ENCODE measurements around the gene ACOT7. TPM values are rescaled to one million over a fixed set of nuclear protein-coding genes. Genes with fewer than 3 reads are reported as not detected.

ACOT7 gene
- total and polyA plus RNA-seq, 2 of the 13 experiments (the other 11 are each of a cell fraction or from before 2014, with no cell fraction given): 33.0 to 55.8 TPM

DNA sequence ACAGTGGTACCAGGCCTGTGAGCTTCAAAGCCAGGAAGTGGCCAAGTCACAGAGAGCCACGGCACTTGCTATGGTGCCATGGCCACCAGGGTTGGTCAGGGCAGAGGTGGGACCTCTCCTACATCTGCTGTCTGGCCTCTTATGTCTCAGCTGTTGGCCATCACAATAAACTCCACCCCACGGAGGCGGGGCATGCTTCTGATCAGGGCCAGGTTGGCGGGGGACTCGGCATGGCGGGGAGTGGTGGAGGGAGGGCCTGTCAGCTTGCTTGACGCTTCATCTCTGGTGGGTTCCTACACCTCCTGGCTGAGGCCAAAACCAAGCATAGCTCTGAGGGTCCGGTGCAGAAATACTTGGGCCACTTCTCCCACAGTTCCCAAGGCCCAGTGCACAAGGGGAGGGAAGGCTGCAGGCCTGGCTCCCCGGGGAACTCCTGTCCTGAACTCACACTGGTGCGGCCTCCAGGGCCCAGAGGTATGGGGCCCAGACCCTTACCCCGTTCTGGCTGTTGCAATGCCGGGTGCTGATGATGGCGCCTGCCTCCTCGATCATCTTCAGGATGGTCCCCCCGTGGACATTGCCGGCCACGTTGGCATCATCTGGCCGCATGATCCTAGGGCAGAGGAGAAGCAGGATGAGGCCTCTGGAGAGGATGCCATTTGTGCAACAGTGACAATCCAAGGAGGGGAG lies 44.2 kb downstream of the ACOT7 start (continued):
- no peak for TF ChIP-seq ZBTB21 (CRISPR knock-in tag; IDR thresholded peaks at IDR 0.05)
- TF ChIP-seq, protein P1, sequence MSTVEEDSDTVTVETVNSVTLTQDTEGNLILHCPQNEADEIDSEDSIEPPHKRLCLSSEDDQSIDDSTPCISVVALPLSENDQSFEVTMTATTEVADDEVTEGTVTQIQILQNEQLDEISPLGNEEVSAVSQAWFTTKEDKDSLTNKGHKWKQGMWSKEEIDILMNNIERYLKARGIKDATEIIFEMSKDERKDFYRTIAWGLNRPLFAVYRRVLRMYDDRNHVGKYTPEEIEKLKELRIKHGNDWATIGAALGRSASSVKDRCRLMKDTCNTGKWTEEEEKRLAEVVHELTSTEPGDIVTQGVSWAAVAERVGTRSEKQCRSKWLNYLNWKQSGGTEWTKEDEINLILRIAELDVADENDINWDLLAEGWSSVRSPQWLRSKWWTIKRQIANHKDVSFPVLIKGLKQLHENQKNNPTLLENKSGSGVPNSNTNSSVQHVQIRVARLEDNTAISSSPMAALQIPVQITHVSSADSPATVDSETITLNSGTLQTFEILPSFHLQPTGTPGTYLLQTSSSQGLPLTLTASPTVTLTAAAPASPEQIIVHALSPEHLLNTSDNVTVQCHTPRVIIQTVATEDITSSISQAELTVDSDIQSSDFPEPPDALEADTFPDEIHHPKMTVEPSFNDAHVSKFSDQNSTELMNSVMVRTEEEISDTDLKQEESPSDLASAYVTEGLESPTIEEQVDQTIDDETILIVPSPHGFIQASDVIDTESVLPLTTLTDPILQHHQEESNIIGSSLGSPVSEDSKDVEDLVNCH (CRISPR knock-in tag; IDR thresholded peaks at IDR 0.05): no peak
- TF ChIP-seq, protein P2, sequence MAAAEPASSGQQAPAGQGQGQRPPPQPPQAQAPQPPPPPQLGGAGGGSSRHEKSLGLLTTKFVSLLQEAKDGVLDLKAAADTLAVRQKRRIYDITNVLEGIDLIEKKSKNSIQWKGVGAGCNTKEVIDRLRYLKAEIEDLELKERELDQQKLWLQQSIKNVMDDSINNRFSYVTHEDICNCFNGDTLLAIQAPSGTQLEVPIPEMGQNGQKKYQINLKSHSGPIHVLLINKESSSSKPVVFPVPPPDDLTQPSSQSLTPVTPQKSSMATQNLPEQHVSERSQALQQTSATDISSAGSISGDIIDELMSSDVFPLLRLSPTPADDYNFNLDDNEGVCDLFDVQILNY (CRISPR knock-in tag; conservative IDR thresholded peaks at IDR 0.05): no peak

DNA sequence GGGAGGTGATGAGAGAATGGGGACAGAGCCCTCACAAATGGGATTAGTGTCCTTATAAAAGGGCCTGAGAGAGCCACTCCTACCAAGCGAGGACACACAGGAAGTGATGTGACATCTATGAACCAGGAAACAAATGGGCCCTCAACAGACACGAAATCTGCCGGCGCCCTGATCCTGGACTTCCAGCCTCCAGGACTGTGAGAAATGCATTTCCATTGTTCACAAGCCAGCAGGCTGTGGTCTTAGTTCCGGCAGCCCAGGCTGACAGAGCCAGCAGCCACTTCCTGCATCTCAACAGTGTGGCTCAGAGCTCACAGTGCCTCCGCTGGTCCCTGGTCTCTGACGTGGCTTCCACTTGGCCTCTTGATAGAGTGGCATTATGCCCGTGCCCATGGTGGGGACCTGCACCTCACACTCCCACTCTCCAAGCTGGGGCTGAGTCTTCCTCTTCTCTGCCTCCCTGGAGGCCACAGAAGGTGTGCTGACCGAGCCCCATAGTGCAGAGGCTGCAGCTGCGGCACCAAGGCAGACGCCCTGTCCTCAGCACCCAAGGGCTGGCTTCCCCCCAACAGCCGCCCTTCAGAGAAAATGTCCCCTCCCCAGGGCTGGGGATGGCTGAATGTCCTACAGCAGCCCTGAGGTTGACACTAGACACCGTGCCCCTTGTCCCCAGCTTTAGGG lies 44.9 kb downstream of the ACOT7 start:
- H3K79me2 ChIP-seq (ENCODE audit: insufficient read depth, low read length): peaks cover 6% of the 10 kb centered on the region
- no peak overlapping the region for H3K4me3 ChIP-seq (replicated peaks in 1 of 3; ENCODE audit: insufficient read depth in 1 of 3, low read depth in 2 of 3, low read length in 3 of 3)
- peaks cover 5% of the 10 kb centered on the region; the same call in 1 of the 2 replicates for H4K20me1 ChIP-seq (ENCODE audit: insufficient read depth, low read length)
- H3K27me3 ChIP-seq (ENCODE audit: control insufficient read depth in 1 of 2, insufficient read depth in 2 of 2, low read length in 2 of 2): no peaks in the 10 kb centered on the region
- no peak overlapping the region for H3K9ac ChIP-seq (ENCODE audit: insufficient read depth, low read depth, low read length)
- 96% methylated on average over 9 of the region's 13 CpGs for WGBS (ENCODE audit: low lambda C conversion rate)
- POLR2A ChIA-PET: interaction anchor here (1.4 kb wide), 1 partner anchor 12 kb away, joined by 4 read pairs; no protein-coding TSS in a partner anchor
- no peaks in the 10 kb centered on the region for H3K9me3 ChIP-seq (ENCODE audit: low read length)
- H3K4me1 ChIP-seq (ENCODE audit: insufficient read depth, low read length): peaks cover 31% of the 10 kb centered on the region
- TF ChIP-seq ZNF329 (CRISPR knock-in tag; IDR thresholded peaks at IDR 0.05; ENCODE audit: low read depth): no peak
- TF ChIP-seq ZNF282 (IDR thresholded peaks at IDR 0.05; ENCODE audit: partially characterized antibody): no peak
- no peak for TF ChIP-seq ZNF746 (CRISPR knock-in tag; IDR thresholded peaks at IDR 0.05)
- no peak for TF ChIP-seq ZNF484 (CRISPR knock-in tag; IDR thresholded peaks at IDR 0.05; ENCODE audit: borderline replicate concordance, low read depth)
- H3K4me2 ChIP-seq (ENCODE audit: low read depth, low read length): no peak overlapping the region
- H3K36me3 ChIP-seq (replicated peaks in 1 of 2; ENCODE audit: control insufficient read depth in 1 of 2, insufficient read depth in 2 of 2, low read length in 2 of 2): peaks cover 3 to 5% of the 10 kb centered on the region in 2 experiments; a peak in 4 of 5 replicates
- no peak overlapping the region for H2AFZ ChIP-seq (ENCODE audit: low read length)
- no peak for DNase-seq (ENCODE audit: low spot score)
- in situ Hi-C loops (cut with HindIII; ENCODE audit: extremely low pct_ligation_motif_present, low pct_unique_long_range_greater_than_20kb) (no loop called here), intact Hi-C loops (cut with micrococcal nuclease; ENCODE audit: unreplicated experiment) (loop anchor here (1.0 kb wide), 1 partner anchor 30 kb away; no protein-coding TSS in a partner anchor)
- no peak overlapping the region for H3K27ac ChIP-seq (ENCODE audit: extremely low read length, insufficient read depth, low read length)
- FAIRE-seq: no peak
- CTCF ChIA-PET (ENCODE audit: low intra/inter-chr PET ratio, low total read pairs): interaction anchor here (1.0 to 1.7 kb wide), 4 partner anchors 9 to 65 kb away, joined by 3 to 15 read pairs (median 5); no protein-coding TSS in a partner anchor
- no TSS peak for BruUV-seq (replicated peaks)
- ATAC-seq: no peak

All from HepG2 (cell line).